ENCODE data around the gene RAB3GAP2.
"Not testable (repeated sequence)": the region's sequence is repeated elsewhere in the genome, so short reads cannot be mapped to it uniquely, and the experiment has no call there.

The RAB3GAP2 gene

GRCh38 chr1:220275430-220275829 lies 3.2 kb upstream of the RAB3GAP2 start:
- no peak overlapping the region for H3K4me3 ChIP-seq (ENCODE audit: low read depth, low read length)
- no peak for TF ChIP-seq CTCF (IDR thresholded peaks at IDR 0.05; ENCODE audit: insufficient read depth, low read length, missing control alignments)
- DNase-seq (ENCODE audit: low read depth, low spot score), result no peak
- ChIA-PET CTCF (no interaction called here), POLR2A (no interaction called here)

GRCh38 chr1:220274251-220274855 lies 2.1 kb upstream of the RAB3GAP2 start:
- ChIA-PET CTCF (interaction anchor here (1.2 to 1.9 kb wide), 2 partner anchors 22 to 502 kb away, joined by 4 read pairs; no protein-coding TSS in a partner anchor), POLR2A (no interaction called here)
- no peak for TF ChIP-seq CTCF (IDR thresholded peaks at IDR 0.05; ENCODE audit: insufficient read depth, low read length, missing control alignments)
- no peak overlapping the region for H3K4me3 ChIP-seq (ENCODE audit: low read depth, low read length)
- DNase-seq (ENCODE audit: low read depth, low spot score), result no peak

- peak overlapping the region; percentile 94 for H3K4me3 ChIP-seq (ENCODE audit: low read depth, low read length)
- no peak for DNase-seq (ENCODE audit: low read depth, low spot score)
- TF ChIP-seq CTCF (IDR thresholded peaks at IDR 0.05; ENCODE audit: insufficient read depth, low read length, missing control alignments), result no peak
- CTCF ChIA-PET, result interaction anchor here (1.0 to 1.9 kb wide), 3 partner anchors 8 to 503 kb away, joined by 3 to 4 read pairs (median 3); no protein-coding TSS in a partner anchor
- POLR2A ChIA-PET, result interaction anchor here (1.4 kb wide), 1 partner anchor 11 kb away, joined by 4 read pairs; no protein-coding TSS in a partner anchor
Observed at GRCh38 chr1:220272841-220273090, 513 bp upstream of the RAB3GAP2 start.

GRCh38 chr1:220271706-220272046 lies 577 bp downstream of the RAB3GAP2 start:
- DNase-seq (ENCODE audit: low read depth, low spot score), result no peak
- TF ChIP-seq CTCF (IDR thresholded peaks at IDR 0.05; ENCODE audit: insufficient read depth, low read length, missing control alignments), result no peak
- ChIA-PET CTCF (interaction anchor here (0.5 to 3.5 kb wide), 3 partner anchors 9 to 52 kb away, joined by 3 to 19 read pairs (median 9); no protein-coding TSS in a partner anchor), POLR2A (interaction anchor here (1.4 kb wide), 1 partner anchor 12 kb away, joined by 4 read pairs; no protein-coding TSS in a partner anchor)
- peak overlapping the region; percentile 94 for H3K4me3 ChIP-seq (ENCODE audit: low read depth, low read length)

GRCh38 chr1:220269036-220269435 lies 3.2 kb downstream of the RAB3GAP2 start:
- no peak for TF ChIP-seq CTCF (IDR thresholded peaks at IDR 0.05; ENCODE audit: insufficient read depth, low read length, missing control alignments)
- DNase-seq (ENCODE audit: low read depth, low spot score), result no peak
- POLR2A ChIA-PET, result no interaction called here
- no peak overlapping the region for H3K4me3 ChIP-seq (ENCODE audit: low read depth, low read length)
- CTCF ChIA-PET, result interaction anchor here (1.2 to 3.5 kb wide), 2 partner anchors 12 to 508 kb away, joined by 4 to 19 read pairs; no protein-coding TSS in a partner anchor

- ChIA-PET POLR2A (no interaction called here), CTCF (interaction anchor here (1.0 kb wide), 1 partner anchor 12 kb away, joined by 3 read pairs; no protein-coding TSS in a partner anchor)
- no peak for TF ChIP-seq CTCF (IDR thresholded peaks at IDR 0.05; ENCODE audit: insufficient read depth, low read length, missing control alignments)
- H3K4me3 ChIP-seq (ENCODE audit: low read depth, low read length), result no peak overlapping the region
- DNase-seq (ENCODE audit: low read depth, low spot score), result no peak
Observed at GRCh38 chr1:220267630-220268029, 4.6 kb downstream of the RAB3GAP2 start.

- CTCF ChIA-PET, result interaction anchor here (1.2 to 1.4 kb wide), 2 partner anchors 10 to 71 kb away, joined by 3 to 4 read pairs; no protein-coding TSS in a partner anchor
- POLR2A ChIA-PET; DNase-seq (ENCODE audit: low read depth, low spot score); H3K4me3 ChIP-seq (ENCODE audit: low read depth, low read length): not testable (repeated sequence)
Observed at GRCh38 chr1:220260228-220260627, 12.0 kb downstream of the RAB3GAP2 start.

GRCh38 chr1:220259756-220260155 lies 12.5 kb downstream of the RAB3GAP2 start:
- H3K4me3 ChIP-seq (ENCODE audit: low read depth, low read length); POLR2A ChIA-PET; DNase-seq (ENCODE audit: low read depth, low spot score): not testable (repeated sequence)
- CTCF ChIA-PET, result interaction anchor here (1.2 kb wide), 1 partner anchor 70 kb away, joined by 3 read pairs; no protein-coding TSS in a partner anchor

GRCh38 chr1:220256194-220256593 lies 16.1 kb downstream of the RAB3GAP2 start:
- DNase-seq (ENCODE audit: low read depth, low spot score); CTCF ChIA-PET; H3K4me3 ChIP-seq (ENCODE audit: low read depth, low read length); POLR2A ChIA-PET: not testable (repeated sequence)
